GM19455 (cell line): ENCODE measurements around the gene BACH2.
"Not testable (repeated sequence)": the region's sequence is repeated elsewhere in the genome, so short reads cannot be mapped to it uniquely, and the experiment has no call there.

Experiments used
- ATAC-seq: cut with Tn5 transposase; IDR thresholded peaks from one replicate; pipeline ENCODE4 v1.9.1; 2021; ENCODE audit not compliant: unreplicated experiment

BACH2 gene

GRCh38 chr6:90040931-90041330 lies 255.7 kb downstream of the BACH2 start:
- no peak for ATAC-seq

DNA sequence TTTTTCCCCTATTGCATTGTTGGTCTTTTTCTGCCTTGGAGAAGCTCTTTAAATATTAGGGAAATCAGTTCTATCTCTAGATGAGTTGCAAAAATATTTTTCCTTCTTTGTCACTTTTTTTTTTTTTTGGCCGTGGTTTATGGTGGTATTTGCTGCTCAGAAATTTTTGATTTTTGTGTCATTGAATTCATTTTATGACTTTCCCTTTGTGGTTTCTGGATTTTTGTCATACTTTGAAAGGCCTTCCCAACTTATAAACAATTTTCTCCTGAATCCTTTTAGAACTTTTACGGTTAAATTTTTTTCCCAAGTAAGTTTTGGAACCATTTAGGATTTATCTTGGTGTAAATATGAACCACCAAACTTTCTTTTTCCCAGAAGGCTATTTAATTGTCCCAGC lies 256.7 kb downstream of the BACH2 start:
- ATAC-seq = no peak

- ATAC-seq = no peak
Measured at GRCh38 chr6:90038961-90039653, 257.5 kb downstream of the BACH2 start.

DNA sequence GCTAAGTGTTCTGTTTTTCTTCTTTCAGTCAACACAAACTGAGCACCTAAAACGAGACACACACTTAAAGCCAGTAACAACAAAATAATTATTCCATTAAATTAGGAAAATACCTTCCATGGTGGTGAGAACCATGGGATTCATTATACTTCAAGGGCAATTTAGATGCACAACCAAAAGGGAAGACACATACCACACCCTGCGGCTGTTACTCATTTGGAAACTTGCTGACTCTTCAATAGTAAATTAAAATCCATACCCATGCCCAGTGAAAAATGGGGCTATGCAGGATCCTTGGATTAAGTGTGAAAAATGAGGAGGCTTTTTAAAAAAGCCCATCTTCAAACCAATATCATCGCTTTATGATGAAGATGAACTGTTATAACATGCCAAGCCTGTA lies 259.7 kb downstream of the BACH2 start:
- ATAC-seq = no peak

- no peak for ATAC-seq
Measured at GRCh38 chr6:90035047-90035723, 261.5 kb downstream of the BACH2 start.

- no peak for ATAC-seq
Measured at GRCh38 chr6:90033746-90034271, 262.8 kb downstream of the BACH2 start.

- ATAC-seq = not testable (repeated sequence)
Measured at GRCh38 chr6:90032489-90033212, 264.0 kb downstream of the BACH2 start.

GRCh38 chr6:90028995-90029635 lies 267.5 kb downstream of the BACH2 start:
- ATAC-seq = no peak

- no peak for ATAC-seq
Measured at GRCh38 chr6:90028066-90028778, 268.4 kb downstream of the BACH2 start.

GRCh38 chr6:90026216-90026615 lies 270.4 kb downstream of the BACH2 start:
- ATAC-seq = no peak

- ATAC-seq = no peak
Measured at GRCh38 chr6:90025523-90026061, 271.1 kb downstream of the BACH2 start.

DNA sequence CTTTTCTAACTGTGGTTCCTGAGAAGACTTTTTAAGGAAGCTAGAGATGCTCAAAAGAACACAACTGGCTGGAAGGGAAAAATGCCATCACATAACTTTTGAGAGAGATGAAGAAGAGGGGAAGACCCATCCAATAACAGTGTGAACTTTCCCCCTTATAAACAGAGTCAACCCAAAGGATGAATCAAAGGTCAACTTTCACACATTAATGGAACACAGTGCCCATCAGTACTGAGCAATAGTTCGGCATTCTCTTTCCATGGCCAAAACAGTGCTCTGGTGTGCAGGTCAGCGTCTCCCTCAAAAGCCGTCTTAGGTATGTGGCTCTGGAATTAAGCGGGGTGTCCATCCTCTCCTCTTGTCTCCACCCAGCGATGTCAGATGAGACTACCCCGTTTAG lies 272.0 kb downstream of the BACH2 start:
- ATAC-seq = no peak

DNA sequence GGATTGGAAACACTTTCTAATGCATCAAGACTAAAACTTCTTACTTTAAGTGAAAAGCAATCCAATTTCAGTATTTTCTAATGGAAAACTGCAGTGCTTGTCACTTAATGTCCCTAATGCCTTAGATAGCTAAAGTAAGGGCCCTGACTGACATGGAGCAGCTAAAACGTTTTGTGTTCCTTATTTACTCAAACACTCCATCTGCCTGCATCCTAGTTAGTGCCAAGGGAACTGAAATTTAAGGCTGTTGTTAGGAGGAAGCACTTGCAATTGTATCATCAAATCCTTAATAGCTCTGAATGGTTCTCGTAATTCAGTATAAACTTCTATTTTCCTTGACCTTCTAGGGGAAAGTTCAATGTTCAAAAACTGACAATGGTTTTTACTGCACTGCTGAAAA lies 274.9 kb downstream of the BACH2 start:
- ATAC-seq = no peak

DNA sequence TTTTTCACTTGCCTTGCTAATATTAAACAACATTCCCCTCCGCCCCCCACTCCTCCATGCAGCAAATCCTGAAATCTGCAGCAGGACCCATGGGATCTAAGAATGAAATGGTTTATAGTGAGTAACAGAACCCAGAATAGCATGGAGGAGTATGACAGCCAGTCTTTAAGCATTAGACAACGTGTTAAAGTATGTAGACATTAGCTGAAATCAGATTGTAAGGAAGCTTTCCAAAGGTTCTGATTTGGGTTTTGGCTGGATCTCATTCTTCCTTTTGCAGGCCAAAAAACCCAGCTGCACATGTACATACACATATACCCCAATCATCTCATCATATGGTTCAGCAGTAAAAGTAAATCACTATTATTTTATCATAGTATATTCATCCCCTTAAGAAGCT lies 275.9 kb downstream of the BACH2 start:
- no peak for ATAC-seq

- ATAC-seq = no peak
Measured at GRCh38 chr6:90019216-90019615, 277.4 kb downstream of the BACH2 start.

- ATAC-seq = no peak
Measured at GRCh38 chr6:90015883-90016282, 280.8 kb downstream of the BACH2 start.

DNA sequence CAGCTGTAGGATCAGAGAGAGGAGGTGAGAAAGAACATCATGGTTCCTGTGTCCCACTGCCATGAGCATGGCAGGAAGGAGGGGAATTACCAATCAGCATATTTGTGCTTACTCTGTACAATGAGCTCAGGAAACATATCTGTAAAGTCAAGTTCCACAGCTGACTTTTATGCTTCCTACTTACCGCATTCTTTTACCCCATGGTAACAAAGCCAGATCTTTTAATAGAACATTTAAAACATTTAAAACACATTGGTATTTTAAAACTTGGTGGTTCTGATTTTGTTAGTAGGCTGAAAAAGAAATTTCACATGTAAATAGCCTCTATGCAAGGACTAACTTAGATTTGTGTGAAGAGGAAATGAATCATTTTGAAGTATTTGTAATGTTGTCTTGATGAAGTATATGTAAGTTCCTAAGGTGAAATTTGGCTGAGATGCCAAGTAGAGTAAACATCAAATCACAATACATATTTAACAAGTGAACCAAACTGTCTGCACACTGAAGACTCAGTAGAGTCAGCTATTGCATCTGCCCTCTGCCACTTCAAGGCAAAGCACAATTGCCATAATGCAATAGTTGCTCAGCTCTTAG lies 287.6 kb downstream of the BACH2 start:
- ATAC-seq = no peak

GRCh38 chr6:90008189-90008907 lies 288.3 kb downstream of the BACH2 start:
- peak; percentile 53 for ATAC-seq

DNA sequence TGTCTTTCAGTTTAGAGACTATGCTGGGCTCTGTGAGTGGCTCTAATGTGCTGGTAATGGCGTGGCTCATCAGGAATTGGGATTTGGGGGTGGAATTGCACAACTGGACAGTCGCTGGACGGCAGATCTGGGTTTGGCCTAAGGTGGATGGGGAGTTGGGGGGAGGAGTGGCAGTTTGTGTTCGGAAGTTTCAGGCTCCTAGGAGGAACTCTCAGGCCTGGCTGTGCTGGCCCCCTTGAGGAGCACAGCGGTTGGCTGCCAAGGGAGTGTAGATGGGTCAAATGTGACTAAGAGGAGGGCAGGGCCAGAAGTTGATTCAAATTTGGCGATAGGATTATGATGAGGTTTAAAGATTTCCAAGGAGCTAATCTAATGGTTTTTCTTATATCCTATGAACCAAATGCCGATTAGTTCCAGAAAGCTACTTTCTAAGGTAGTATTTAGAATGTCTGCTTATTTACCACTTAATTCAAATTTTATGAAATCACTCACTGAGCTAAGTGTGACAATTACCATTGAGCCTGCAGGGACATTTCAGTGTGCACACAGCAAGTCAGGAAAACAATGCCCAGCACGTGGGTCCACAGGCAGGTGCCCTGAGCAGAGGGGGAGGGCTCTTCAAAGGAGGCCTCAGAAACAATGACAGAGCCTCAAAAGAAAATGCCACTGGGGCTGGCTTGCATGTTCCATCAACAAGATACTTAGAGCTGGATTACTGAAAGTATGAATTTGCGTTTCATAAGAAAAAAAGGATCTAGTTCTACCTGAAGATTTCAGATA lies 291.4 kb downstream of the BACH2 start:
- no peak for ATAC-seq
